ENCODE results near the gene DTL. TPM values are rescaled to one million over a fixed set of nuclear protein-coding genes. Genes with fewer than 3 reads are reported as not detected.

Gene DTL
- total RNA-seq, 4 donors from 2014 or later, result 2.0 to 9.2 (median 5.1) TPM

GRCh38 chr1:212124690-212125582, 89.4 kb downstream of the DTL start:
- no peaks in the 10 kb centered on the region for H3K36me3 ChIP-seq
- intact Hi-C loops (cut with DNase I), result no loop called here
- no peaks in the 10 kb centered on the region for H3K9me3 ChIP-seq
- no peak overlapping the region for H3K4me3 ChIP-seq
- peaks cover 0 to 24% (median 5%) of the 10 kb centered on the region in 3 donors for H3K4me1 ChIP-seq
- WGBS, 2 donors, result 60 to 67% methylated on average over 10 to 11 of the region's 11 CpGs
- TF ChIP-seq, protein P1, sequence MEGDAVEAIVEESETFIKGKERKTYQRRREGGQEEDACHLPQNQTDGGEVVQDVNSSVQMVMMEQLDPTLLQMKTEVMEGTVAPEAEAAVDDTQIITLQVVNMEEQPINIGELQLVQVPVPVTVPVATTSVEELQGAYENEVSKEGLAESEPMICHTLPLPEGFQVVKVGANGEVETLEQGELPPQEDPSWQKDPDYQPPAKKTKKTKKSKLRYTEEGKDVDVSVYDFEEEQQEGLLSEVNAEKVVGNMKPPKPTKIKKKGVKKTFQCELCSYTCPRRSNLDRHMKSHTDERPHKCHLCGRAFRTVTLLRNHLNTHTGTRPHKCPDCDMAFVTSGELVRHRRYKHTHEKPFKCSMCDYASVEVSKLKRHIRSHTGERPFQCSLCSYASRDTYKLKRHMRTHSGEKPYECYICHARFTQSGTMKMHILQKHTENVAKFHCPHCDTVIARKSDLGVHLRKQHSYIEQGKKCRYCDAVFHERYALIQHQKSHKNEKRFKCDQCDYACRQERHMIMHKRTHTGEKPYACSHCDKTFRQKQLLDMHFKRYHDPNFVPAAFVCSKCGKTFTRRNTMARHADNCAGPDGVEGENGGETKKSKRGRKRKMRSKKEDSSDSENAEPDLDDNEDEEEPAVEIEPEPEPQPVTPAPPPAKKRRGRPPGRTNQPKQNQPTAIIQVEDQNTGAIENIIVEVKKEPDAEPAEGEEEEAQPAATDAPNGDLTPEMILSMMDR (IDR thresholded peaks at IDR 0.05), result no peak
- TF ChIP-seq POLR2A (IDR thresholded peaks at IDR 0.05), result no peak
- H3K27ac ChIP-seq, result peak overlapping the region in 3 of 4 donors; percentile 51 to 74 (median 69)
- peak; percentile 3 for DNase-seq
- no peaks in the 10 kb centered on the region for H3K27me3 ChIP-seq

GRCh38 chr1:212125654-212126053, 90.1 kb downstream of the DTL start:
- no peaks in the 10 kb centered on the region for H3K36me3 ChIP-seq
- peak overlapping the region in 3 of 4 donors; percentile 51 to 69 (median 60) for H3K27ac ChIP-seq
- H3K27me3 ChIP-seq, result no peaks in the 10 kb centered on the region
- no peak overlapping the region for H3K4me3 ChIP-seq
- no peaks in the 10 kb centered on the region for H3K9me3 ChIP-seq
- TF ChIP-seq POLR2A (IDR thresholded peaks at IDR 0.05), result no peak
- TF ChIP-seq, protein P1 (IDR thresholded peaks at IDR 0.05), result no peak
- WGBS, 2 donors, result 95 to 100% methylated on average over 9 of the region's 9 CpGs
- no peak for DNase-seq
- H3K4me1 ChIP-seq, result peaks cover 0 to 22% (median 5%) of the 10 kb centered on the region in 3 donors
- intact Hi-C loops (cut with DNase I), result no loop called here

DNA sequence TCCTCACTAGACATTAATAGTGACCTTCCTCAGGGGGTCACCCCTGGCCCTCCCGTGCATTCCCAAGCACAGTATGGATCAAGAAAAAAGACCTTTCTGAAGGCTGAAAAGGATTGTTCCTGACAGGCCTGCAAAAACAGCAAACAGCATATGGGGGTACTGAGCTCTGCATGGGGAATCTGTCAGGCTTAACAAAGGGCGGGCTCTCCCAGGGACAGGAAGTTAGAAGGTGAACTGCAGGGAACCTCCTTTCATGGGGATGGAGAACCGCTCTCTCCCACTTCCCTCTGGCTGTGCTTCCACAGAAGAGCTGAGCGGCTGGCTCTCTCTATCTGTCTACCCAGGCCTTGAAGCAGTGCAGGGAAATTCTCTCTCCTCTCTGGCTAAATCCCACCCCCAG, 91.7 kb downstream of the DTL start:
- peaks cover 0 to 22% (median 5%) of the 10 kb centered on the region in 3 donors for H3K4me1 ChIP-seq
- H3K9me3 ChIP-seq, result no peaks in the 10 kb centered on the region
- WGBS, 2 donors, result 81 to 92% methylated on average over 4 of the region's 4 CpGs

DNA sequence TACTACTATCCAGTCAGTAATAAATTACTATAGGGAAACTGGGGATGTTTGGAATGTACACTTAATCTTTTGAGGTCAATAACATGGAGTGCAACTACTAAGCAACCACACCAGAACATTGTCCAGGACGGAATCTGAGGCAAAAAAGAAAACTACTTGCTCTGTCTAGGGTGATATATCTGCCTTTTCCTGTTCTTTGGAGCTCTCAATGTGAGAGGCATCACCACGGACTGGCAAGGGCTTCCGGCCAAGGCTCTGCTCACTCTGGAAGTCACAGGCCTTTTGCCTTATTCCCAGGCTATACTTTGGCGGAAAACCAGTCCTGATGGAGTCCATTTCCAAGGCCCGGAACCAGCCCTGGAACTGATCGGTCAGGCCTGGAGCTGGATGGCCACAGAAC, 94.2 kb downstream of the DTL start:
- no peaks in the 10 kb centered on the region for H3K9me3 ChIP-seq
- H3K4me3 ChIP-seq, result no peak overlapping the region
- WGBS, 2 donors, result 92 to 94% methylated on average over 5 of the region's 6 CpGs
- intact Hi-C loops (cut with DNase I), result no loop called here
- H3K4me1 ChIP-seq, result peaks cover 0 to 14% (median 3%) of the 10 kb centered on the region in 3 donors
- TF ChIP-seq, protein P1 (IDR thresholded peaks at IDR 0.05), result no peak
- no peak for TF ChIP-seq POLR2A (IDR thresholded peaks at IDR 0.05)
- H3K36me3 ChIP-seq, result no peaks in the 10 kb centered on the region
- no peak overlapping the region for H3K27ac ChIP-seq
- no peaks in the 10 kb centered on the region for H3K27me3 ChIP-seq
- DNase-seq, result no peak

More for the DNA sequence above, 91.7 kb downstream of the DTL start:
- Histone ChIP-seq H3K27ac (no peak overlapping the region), H3K27me3 (no peaks in the 10 kb centered on the region), H3K36me3 (no peaks in the 10 kb centered on the region), H3K4me3 (no peak overlapping the region)
- no peak for DNase-seq
- intact Hi-C loops (cut with DNase I), result no loop called here
- TF ChIP-seq, protein P1 (IDR thresholded peaks at IDR 0.05), result no peak
- no peak for TF ChIP-seq POLR2A (IDR thresholded peaks at IDR 0.05)

GRCh38 chr1:212132025-212132424, 96.5 kb downstream of the DTL start:
- WGBS, 2 donors, result 64 to 87% methylated on average over 1 of the region's 1 CpG
- TF ChIP-seq, protein P1 (IDR thresholded peaks at IDR 0.05), result no peak
- TF ChIP-seq POLR2A (IDR thresholded peaks at IDR 0.05), result no peak

More at GRCh38 chr1:212132025-212132424, 96.5 kb downstream of the DTL start:
- H3K36me3 ChIP-seq, result no peaks in the 10 kb centered on the region
- H3K27ac ChIP-seq, result no peak overlapping the region
- H3K4me1 ChIP-seq, result no peaks in the 10 kb centered on the region
- H3K27me3 ChIP-seq, result no peaks in the 10 kb centered on the region
- H3K9me3 ChIP-seq, result no peaks in the 10 kb centered on the region
- no peak overlapping the region for H3K4me3 ChIP-seq
- DNase-seq, result no peak
- intact Hi-C loops (cut with DNase I), result no loop called here
